ENCODE data around the gene EPYC.

DNA sequence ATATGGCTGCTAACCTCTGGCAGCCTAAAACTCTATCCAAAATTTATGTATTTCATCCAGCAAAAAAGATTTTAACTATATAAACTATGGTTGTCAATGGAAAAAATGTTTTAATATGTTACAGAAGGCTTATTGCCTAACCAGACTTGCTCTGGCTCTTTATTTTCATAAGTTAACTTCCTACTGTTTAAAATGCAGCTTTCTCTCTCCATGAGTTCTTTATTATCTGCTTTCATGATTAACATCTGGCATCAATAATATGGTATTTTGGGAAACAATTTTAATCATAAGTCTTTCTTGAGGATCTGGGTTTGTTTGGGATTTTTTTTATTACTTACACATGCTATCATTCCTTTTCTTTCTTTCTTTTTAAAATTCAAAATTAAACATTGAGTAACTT, 32.5 kb upstream of the EPYC start:
- no peak for TF ChIP-seq EZH2 (IDR thresholded peaks at IDR 0.05; ENCODE audit: borderline replicate concordance, low read depth, low read length, severe bottlenecking)
- TF ChIP-seq, protein P1, sequence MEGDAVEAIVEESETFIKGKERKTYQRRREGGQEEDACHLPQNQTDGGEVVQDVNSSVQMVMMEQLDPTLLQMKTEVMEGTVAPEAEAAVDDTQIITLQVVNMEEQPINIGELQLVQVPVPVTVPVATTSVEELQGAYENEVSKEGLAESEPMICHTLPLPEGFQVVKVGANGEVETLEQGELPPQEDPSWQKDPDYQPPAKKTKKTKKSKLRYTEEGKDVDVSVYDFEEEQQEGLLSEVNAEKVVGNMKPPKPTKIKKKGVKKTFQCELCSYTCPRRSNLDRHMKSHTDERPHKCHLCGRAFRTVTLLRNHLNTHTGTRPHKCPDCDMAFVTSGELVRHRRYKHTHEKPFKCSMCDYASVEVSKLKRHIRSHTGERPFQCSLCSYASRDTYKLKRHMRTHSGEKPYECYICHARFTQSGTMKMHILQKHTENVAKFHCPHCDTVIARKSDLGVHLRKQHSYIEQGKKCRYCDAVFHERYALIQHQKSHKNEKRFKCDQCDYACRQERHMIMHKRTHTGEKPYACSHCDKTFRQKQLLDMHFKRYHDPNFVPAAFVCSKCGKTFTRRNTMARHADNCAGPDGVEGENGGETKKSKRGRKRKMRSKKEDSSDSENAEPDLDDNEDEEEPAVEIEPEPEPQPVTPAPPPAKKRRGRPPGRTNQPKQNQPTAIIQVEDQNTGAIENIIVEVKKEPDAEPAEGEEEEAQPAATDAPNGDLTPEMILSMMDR (IDR thresholded peaks at IDR 0.05; ENCODE audit: borderline replicate concordance, extremely low read depth, low read length, poor library complexity, severe bottlenecking), result no peak
